ENCODE measurements around the gene HDAC9.

HDAC9 gene

GRCh38 chr7:18494821-18495408 is 634 bp upstream of the HDAC9 start:
- DNase-seq, result no peak

DNA sequence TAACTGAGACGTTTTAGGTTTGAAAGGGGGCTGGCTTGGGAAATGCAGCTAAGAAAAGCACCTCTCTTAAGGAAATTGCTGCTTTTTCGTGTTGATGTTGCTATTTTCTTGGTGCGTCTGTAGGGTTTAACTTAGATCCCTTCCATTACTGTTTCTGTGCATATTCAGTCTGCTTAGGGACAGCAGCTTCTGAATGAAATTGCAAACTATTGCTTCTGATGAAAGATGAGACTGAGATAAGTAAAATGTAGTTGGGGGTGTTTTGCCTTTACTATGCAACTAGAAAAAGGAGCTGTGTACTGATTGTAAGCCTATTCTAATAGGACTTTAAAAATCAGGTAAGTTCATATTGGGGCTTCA is 772 bp downstream of the HDAC9 start:
- no peak for DNase-seq

GRCh38 chr7:18497082-18497481 is 1.5 kb downstream of the HDAC9 start:
- no peak for DNase-seq

DNA sequence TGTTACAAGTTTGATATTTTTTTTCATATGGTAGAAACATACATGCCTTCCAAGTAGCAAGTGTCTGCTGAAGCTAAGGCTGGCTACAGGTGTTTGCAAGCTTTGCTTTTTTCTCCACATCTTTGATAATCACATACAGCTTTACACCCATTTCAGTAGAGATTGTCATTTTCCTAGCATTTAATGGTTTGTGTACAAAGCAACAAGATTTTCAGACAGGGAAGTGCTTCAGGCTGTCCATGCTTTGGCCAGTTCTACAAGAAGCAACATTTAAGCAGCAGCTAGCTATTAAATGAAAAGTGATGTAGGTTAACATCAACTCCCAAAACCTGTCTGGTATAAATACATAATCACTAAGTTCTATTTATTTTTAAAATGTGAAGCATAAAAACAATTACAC is 2.3 kb downstream of the HDAC9 start:
- DNase-seq, result no peak

GRCh38 chr7:18498341-18498740 is 2.8 kb downstream of the HDAC9 start:
- no peak for DNase-seq

DNA sequence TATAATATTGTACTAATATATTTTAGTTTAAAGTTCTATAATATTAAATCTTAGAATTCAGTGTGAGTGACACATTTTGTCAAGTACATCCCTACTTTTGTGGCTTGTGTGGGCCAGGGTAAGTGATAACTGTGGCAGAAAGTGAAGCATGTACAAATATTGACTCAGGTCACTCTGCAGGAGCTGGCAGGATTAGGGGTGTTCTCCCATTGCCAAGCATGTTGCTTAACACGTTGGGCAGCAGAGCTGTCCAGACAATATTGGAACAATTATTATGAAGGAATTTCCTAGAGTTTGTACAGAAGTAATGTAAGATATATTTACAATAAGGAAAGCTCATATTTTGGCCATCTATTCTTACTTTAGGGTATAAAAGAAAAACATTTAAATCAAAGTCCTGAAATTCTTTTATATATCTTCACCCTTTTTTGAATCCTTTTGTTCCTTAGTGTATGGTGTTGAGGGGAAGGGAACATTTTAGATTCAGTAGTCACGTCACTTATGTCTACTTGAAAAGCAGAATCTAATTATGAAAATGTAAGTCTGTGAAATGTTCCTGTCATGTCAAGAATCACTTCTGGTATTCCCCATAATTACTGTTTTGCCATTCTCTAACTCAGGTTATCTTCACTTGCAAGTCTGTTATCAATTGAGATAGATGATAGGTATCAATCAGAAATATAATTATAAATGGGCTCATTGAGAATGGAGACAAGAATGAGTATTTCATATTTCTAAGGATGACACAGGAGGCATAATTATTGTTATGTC is 4.0 kb downstream of the HDAC9 start:
- DNase-seq, result no peak

- DNase-seq, result no peak
Observed at GRCh38 chr7:18503126-18503866, 7.7 kb downstream of the HDAC9 start.

DNA sequence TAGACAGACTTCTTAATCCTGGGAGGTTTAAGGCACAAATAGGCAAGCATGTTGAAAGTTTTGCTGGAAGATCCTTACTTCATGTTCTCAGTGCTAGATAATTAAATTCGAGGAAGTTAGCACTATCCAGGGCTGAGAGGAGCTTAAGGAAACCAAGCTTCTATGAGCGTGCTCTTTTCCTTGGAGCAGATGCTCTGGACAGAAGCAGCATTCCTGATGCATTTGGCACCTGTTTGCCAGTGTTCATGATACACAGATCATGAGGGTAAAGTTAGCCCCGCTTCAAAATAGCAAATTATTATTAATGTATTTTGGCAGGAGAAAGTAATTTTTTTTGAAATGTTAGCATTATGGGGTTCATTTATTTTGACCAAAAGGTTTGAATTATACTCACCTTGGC is 9.4 kb downstream of the HDAC9 start:
- DNase-seq, result no peak

DNA sequence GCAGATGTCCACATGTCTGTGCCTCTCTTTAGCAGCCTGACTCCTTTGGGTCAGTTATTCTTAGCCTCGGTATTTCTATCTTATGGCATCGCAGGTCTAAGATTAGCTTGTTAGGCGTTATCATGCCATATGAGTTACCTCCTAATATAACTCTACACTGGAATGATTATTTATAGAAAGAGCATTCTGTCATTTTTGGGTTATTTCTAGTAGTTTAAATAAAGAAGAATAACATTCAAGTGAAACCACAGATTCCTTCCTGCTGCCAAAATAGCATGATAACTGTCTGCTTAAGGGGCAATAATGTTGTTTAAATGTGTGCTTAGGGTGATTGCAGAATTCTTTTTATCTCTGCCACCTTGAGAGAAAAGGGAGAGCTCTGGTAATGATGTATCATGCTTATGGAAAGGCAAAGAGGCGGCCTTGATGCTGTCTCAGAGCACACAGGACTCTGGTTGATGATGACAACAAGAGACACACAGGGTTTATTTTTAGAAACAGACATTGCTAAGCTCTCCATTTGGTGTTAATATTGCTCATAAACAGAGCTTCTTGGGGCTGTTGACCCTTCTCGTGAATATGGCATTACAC is 10.4 kb downstream of the HDAC9 start:
- DNase-seq, result no peak

DNA sequence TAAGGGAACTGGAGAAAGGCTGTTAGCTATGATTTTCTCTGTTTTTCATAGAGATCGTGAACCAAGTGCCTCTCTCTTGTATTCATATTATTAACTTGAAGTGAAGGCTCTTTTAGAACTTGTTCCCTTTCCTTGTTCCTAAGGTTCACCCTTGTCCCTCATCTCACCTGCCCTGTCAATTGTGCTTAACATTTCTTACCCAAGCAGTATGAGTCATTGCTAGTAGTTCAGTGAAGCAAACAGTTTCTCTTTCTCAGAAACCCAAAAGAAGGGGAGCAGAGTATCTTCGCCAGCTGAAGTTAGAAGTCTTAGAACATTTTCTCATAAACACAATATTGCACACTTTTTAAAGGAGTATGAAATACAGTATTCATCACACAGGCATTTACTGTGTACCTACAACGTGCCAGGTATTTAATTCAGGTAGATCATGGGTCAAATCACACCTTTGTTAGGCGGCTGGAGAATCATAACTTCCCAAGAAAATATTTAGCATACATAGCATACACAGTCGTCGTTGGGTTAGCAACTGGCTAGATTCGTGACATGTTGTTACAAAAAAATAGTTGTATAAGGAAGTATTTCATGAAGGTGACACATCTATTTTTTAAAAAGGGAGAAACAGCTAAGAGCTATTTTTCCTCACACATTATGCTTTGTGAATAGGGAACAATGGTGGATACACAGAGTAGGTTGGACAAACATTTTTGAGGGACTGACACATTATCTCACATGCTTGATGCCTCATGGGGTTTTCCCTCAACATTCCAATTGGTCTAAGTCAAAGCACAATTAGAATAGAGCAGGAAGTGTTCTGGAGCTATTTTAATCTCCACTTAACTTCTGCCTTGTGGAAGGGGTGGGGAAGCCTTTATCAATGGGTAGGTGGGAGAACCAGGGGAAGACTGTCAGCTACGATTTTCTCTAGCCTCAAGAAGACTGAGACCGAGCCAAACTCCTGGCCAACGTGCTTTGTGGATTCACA is 13.2 kb downstream of the HDAC9 start:
- peak; percentile 90 to 98 for DNase-seq

DNA sequence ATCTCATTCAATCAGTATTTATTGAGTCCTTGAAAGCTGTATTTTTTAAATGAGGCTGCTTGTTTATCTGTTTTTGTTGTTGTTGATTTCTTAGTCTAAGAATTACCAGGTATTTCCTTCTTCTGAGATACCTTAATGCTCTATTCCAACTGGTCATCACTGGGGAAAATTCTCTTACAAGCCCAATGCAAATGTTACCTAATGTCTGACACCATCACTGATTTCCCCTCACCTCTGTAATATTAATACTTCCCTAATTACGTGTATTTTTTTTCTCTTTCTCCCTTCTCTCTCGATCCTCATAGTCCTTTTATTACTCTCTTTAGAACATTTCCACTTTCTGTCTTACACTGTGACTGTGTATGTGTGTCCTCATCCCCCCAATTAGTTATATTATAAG is 13.9 kb downstream of the HDAC9 start:
- peak in 1 of 2 experiments; percentile 71 for DNase-seq

- no peak for DNase-seq
Observed at GRCh38 chr7:18511351-18512140, 16.0 kb downstream of the HDAC9 start.

GRCh38 chr7:18513343-18513742 is 17.8 kb downstream of the HDAC9 start:
- no peak for DNase-seq

DNA sequence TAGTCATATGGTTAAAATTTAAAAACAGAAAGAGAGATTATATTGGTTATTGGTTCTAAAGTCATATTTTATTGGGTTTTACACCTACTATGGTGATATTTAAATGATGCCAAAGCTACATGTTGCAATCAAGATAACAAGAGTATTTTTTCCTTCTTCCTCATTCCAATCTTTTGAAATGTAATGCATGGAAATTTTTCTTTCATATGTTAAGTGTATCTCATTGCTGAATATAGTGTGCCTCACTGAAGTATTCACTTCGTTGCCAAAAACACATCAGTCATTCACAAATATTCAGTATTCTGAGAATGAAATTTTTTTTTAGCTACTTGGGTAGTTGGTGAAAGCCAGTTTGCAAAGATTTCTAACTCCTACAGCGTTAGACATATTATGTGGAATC is 19.5 kb downstream of the HDAC9 start:
- DNase-seq, result no peak

GRCh38 chr7:18517646-18518045 is 22.1 kb downstream of the HDAC9 start:
- no peak for DNase-seq

DNA sequence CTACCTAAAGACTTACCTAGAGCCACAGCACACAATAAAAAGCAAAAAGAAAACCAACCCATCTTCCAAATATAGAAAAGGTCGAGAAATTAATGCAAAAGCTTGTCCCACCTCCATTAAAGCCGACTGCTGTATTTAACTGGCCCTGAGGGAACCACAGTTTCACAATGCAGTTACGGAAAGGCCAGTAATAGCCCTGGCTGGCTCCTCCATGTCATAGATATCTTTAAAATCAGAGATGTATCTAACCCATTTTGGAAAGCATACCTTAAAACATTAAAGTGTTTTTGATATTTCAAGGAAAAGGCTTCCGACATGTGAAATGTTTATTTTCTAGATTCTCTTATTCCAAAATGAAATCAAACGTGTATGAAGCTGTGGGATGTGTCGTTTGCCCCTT is 23.0 kb downstream of the HDAC9 start:
- DNase-seq, result no peak

GRCh38 chr7:18520450-18521235 is 25.1 kb downstream of the HDAC9 start:
- no peak for DNase-seq

- DNase-seq, result no peak
Observed at GRCh38 chr7:18521236-18521589, 25.7 kb downstream of the HDAC9 start.

- no peak for DNase-seq
Observed at GRCh38 chr7:18521945-18522566, 26.5 kb downstream of the HDAC9 start.

DNA sequence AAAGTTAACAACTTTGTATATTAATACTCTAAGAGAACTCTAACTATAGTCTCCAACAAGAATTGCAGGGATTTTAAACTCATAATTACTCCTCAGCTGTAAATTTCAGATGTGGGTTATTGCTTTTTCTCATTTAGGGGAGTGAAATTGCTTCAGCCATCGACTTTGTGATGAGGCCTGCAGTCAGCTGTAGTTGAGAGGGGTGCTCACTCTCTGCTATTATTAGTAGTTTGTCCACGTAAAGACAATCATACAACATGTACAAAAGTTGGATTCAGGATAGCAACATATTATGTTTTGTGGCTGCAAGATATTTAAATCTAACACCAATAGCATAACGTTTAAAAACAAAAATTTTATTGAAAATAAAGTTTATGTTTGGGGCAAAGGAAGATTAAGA is 28.7 kb downstream of the HDAC9 start:
- DNase-seq, result no peak
